HFFc6 (cell line): ENCODE data around the gene CDH3. TPM values are rescaled to one million over a fixed set of nuclear protein-coding genes. Genes with fewer than 3 reads are reported as not detected.

ENCODE experiments used
- DNase-seq: peaks from one replicate; pipeline ENCODE4 v3.0.0-alpha.2; 2018
- H3K27ac Mint-ChIP-seq: 2 replicates; pipeline ENCODE4 v1.8.0; 2020; ENCODE audit warnings: mild to moderate bottlenecking, mixed read lengths
- H3K27me3 Mint-ChIP-seq: 2 replicates; pipeline ENCODE4 v1.8.0; 2021; ENCODE audit warnings: mild to moderate bottlenecking, moderate library complexity, mixed read lengths; ENCODE audit not compliant: insufficient read depth
- H3K36me3 Mint-ChIP-seq: 2 replicates; pipeline ENCODE4 v1.8.0; 2021; ENCODE audit warnings: low read depth, mixed read lengths
- H3K4me1 Mint-ChIP-seq: 2 replicates; pipeline ENCODE4 v1.8.0; 2020; ENCODE audit warnings: low read depth, mixed read lengths
- H3K4me3 Mint-ChIP-seq: 2 replicates; pipeline ENCODE4 v1.8.0; 2020; ENCODE audit warnings: mild to moderate bottlenecking, moderate library complexity, mixed read lengths
- H3K9me3 Mint-ChIP-seq: 2 replicates; pipeline ENCODE4 v1.8.0; 2020; ENCODE audit warnings: mild to moderate bottlenecking, mixed read lengths
- total RNA-seq, 6 experiments: library from RNA; stranded (reverse); fragmentation: NEBNext Ultra II Directional; extraction: Animal tissue kit (Norgen Biotek cat#: 25700); gene quantifications; 2 replicates in 1 of 6; 3 replicates in 5 of 6; pipeline ENCODE4 v1.2.3, GENCODE V29; 2021
- TF ChIP-seq, protein P1 (sequence below): fragments of 200-600 bp; sonication (generic); IDR thresholded peaks from 2 replicates; pipeline ENCODE4 v1.5.0; 2021; ENCODE audit warnings: antibody characterized with exemption, mild to moderate bottlenecking

CDH3 gene
- total RNA-seq, 6 experiments from 2014 or later, result 0.10 to 0.36 (median 0.13) TPM; not detected in 2

DNA sequence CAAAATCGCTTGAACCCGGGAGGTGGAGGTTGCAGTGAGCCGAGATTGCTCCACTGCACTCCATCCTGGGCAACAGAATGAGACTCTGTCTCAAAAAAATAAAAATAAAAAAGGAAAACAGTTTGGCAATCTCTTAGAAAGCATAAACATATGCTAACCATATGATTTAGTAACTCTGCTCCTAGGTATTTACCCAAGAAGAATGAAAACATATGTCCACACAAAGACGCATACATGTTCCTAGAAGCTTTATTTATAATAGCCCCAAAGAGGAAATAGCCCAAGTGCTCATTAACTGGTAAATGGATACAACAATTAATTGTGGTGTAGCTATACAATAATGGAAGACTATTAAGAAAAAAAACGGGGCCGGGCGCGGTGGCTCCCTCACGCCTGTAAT is 73.5 kb downstream of the CDH3 start:
- H3K4me1 Mint-ChIP-seq, result no peaks in the 10 kb centered on the region
- TF ChIP-seq, protein P1, sequence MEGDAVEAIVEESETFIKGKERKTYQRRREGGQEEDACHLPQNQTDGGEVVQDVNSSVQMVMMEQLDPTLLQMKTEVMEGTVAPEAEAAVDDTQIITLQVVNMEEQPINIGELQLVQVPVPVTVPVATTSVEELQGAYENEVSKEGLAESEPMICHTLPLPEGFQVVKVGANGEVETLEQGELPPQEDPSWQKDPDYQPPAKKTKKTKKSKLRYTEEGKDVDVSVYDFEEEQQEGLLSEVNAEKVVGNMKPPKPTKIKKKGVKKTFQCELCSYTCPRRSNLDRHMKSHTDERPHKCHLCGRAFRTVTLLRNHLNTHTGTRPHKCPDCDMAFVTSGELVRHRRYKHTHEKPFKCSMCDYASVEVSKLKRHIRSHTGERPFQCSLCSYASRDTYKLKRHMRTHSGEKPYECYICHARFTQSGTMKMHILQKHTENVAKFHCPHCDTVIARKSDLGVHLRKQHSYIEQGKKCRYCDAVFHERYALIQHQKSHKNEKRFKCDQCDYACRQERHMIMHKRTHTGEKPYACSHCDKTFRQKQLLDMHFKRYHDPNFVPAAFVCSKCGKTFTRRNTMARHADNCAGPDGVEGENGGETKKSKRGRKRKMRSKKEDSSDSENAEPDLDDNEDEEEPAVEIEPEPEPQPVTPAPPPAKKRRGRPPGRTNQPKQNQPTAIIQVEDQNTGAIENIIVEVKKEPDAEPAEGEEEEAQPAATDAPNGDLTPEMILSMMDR, result no peak
- H3K27me3 Mint-ChIP-seq, result peaks cover 12% of the 10 kb centered on the region
- H3K27ac Mint-ChIP-seq, result no peak overlapping the region
- DNase-seq, result no peak
- H3K36me3 Mint-ChIP-seq, result no peaks in the 10 kb centered on the region
- no peak overlapping the region for H3K4me3 Mint-ChIP-seq
- H3K9me3 Mint-ChIP-seq, result peaks cover 3% of the 10 kb centered on the region; the same call in 1 of the 2 replicates

GRCh38 chr16:68719993-68720489 is 74.9 kb downstream of the CDH3 start:
- DNase-seq, result no peak
- Mint-ChIP-seq H3K36me3 (no peaks in the 10 kb centered on the region), H3K27me3 (peaks cover 9% of the 10 kb centered on the region), H3K4me1 (no peaks in the 10 kb centered on the region), H3K9me3 (peaks cover 3% of the 10 kb centered on the region; the same call in 1 of the 2 replicates), H3K27ac (no peak overlapping the region), H3K4me3 (no peak overlapping the region)
- TF ChIP-seq, protein P1, result no peak

DNA sequence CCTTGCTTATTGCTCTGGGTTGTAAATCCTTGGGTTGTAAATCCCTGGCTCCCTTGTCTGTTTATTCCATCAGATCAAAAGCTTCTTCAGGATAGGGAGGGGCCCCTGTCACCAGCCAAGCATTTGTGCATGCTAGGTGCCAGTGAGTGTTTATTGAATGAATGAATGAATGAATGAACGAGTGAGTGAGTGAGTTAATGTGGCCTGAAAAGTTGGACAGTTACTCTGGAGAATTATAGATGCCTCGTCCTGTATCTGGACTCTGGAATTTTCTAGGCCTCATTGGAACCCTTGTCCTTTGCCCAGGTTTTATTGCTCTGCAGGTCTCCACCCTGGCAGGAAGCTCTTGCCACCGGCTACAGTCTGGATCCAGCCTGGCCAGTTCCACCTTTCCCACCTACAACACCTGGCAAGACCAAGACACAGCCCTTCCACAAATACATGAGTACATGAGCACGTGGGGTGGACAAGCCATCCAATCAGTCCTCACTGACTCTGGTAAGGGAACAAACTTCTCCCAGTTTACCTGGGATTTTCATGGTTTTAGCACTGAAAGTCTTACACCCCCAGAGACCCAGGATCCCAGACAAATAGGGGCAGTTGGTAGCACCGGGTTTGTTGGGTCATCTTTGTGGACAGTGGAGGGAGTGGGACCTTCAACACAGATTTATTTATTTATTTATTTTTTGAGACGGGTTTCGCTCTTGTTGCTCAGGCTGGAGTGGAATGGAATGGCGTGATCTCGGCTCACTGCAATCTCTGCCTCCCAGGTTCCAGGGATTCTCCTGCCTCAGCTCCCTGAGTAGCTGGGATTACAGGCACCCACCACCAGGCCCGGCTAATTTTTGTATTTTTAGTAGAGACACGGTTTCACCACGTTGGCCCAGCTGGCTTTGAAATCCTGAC is 77.3 kb downstream of the CDH3 start:
- H3K36me3 Mint-ChIP-seq, result no peaks in the 10 kb centered on the region
- H3K27ac Mint-ChIP-seq, result no peak overlapping the region
- no peak overlapping the region for H3K4me3 Mint-ChIP-seq
- no peak for DNase-seq
- H3K4me1 Mint-ChIP-seq, result no peaks in the 10 kb centered on the region
- TF ChIP-seq, protein P1, result no peak
- peaks cover 7% of the 10 kb centered on the region; the same call in 1 of the 2 replicates for H3K9me3 Mint-ChIP-seq
- peaks cover 13% of the 10 kb centered on the region for H3K27me3 Mint-ChIP-seq

DNA sequence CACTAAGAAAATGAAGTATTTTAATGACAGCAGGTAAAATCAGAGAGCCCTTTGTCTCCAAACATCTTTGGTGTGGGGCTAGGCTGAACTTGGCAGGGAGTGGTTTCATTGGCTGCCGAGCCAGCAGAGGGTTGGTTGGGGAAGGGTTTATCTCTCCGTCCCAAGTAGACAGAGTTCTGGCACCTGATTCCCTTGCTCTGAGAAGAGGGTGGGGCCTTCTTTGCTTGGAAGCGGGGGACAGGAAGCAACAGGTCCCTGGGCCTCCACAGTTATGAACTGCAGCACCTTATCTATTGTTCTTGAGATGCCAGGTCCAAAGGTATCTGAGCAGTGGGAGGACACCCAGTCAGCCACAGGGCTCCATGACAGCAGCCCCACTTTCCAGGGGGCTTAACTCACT is 79.7 kb downstream of the CDH3 start:
- TF ChIP-seq, protein P1, result no peak
- no peak for DNase-seq
- Mint-ChIP-seq H3K27me3 (peaks cover 12% of the 10 kb centered on the region), H3K27ac (no peak overlapping the region), H3K9me3 (peaks cover 4% of the 10 kb centered on the region; the same call in 1 of the 2 replicates), H3K4me1 (peaks cover 5% of the 10 kb centered on the region; the same call in 1 of the 2 replicates), H3K36me3 (no peaks in the 10 kb centered on the region), H3K4me3 (no peak overlapping the region)

- no peak for DNase-seq
- Mint-ChIP-seq H3K27me3 (peaks cover 9% of the 10 kb centered on the region), H3K9me3 (peaks cover 4% of the 10 kb centered on the region; the same call in 1 of the 2 replicates), H3K36me3 (no peaks in the 10 kb centered on the region), H3K4me3 (no peak overlapping the region), H3K4me1 (peaks cover 17% of the 10 kb centered on the region), H3K27ac (no peak overlapping the region)
- TF ChIP-seq, protein P1, result no peak
These were observed 83.4 kb downstream of the CDH3 start for GRCh38 chr16:68728523-68728922.
